ENCODE measurements around the gene EEF2K.

EEF2K gene

DNA sequence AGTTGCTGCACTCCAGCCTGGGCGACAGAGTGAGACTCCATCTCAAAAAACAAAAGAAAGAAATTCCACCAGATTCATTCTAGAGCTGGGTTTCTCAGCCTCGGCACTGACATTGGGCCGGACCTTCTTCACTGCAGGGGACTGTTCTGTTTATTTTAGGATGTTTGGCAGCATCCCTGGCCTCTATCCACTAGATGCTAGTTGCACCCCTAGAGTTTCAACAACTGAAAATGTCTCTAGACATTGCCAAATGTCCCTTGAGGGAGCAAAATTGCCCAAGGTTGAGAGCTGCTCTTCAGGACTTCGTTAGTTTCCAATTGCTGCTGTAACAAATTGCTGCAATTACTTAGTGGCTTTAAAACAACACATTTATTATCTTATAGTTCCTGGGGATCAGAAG lies 7.2 kb downstream of the EEF2K start:
- DNase-seq (ENCODE audit: low read depth), result peak; percentile 75

- no peak for DNase-seq (ENCODE audit: low read depth)
Observed at GRCh38 chr16:22213801-22214200, 7.7 kb downstream of the EEF2K start.

DNA sequence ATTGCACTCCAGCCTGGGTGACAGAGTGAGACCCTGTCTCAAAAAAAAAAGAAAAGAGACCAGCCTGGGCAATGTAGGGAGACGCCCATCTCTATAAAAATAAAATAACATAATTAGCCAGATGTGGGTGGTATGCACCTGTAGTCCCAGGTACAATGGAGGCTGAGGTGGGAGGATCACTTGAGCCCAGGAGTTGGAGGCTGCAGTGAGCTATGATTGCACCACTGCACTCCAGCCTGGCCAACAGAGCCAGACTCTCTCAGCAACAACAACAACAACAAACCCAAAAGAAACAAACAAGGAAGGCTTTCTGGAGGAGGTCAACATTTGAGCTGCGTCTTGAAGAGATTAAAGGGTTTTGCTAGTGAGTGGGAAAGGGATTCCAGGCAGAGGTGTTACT lies 8.3 kb downstream of the EEF2K start:
- no peak for DNase-seq (ENCODE audit: low read depth)

GRCh38 chr16:22214889-22215288 lies 8.8 kb downstream of the EEF2K start:
- no peak for DNase-seq (ENCODE audit: low read depth)

DNA sequence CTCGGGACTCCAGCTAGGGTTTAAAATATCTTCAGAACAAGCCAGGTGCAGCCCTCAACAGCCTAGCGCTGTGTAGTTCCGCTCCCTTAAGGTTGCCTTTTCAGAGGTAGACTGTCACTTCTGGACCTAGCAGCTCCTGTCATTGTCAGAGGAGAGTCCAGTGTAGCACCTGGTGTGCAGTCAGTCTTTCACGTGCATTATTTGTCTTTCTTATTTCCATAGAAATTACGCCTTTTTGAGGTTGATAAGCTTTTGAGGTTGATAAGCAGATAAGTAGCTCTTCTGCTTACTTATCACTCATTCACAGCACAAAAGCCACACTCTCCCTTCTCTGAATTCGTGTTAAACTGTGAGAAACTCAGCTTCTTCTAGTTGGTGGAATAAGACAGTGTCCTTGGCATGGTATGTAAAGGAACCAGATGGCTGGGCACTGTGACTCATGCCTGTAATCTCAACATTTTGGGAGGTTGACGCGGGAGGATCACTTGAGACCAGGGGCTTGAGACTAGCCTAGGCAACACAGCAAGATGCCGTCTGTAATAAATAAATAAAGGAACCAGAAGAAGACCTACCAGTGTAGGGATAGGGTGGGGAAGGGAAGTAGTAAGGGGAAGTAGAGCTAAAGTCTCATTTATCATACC lies 10.2 kb downstream of the EEF2K start:
- peak; percentile 64 for DNase-seq (ENCODE audit: low read depth)

DNA sequence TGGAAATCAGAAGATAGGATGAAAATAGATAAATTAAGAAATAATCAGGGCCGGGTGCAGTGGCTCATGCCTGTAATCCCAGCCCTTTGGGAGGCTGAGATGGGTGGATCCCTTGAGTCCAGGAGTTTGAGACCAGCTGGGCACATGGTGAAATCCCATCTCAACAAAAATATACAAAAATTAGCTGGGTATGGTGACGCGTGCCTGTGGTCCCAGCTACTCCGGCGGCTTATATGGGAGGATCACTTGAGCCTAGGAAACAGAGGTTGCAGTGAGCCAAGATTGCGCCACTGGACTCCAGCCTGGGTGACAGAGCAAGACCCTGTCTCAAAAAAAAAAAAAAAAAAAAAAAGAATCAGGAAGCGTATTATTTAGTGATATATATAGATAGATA lies 10.8 kb downstream of the EEF2K start:
- DNase-seq (ENCODE audit: low read depth), result peak; percentile 81

DNA sequence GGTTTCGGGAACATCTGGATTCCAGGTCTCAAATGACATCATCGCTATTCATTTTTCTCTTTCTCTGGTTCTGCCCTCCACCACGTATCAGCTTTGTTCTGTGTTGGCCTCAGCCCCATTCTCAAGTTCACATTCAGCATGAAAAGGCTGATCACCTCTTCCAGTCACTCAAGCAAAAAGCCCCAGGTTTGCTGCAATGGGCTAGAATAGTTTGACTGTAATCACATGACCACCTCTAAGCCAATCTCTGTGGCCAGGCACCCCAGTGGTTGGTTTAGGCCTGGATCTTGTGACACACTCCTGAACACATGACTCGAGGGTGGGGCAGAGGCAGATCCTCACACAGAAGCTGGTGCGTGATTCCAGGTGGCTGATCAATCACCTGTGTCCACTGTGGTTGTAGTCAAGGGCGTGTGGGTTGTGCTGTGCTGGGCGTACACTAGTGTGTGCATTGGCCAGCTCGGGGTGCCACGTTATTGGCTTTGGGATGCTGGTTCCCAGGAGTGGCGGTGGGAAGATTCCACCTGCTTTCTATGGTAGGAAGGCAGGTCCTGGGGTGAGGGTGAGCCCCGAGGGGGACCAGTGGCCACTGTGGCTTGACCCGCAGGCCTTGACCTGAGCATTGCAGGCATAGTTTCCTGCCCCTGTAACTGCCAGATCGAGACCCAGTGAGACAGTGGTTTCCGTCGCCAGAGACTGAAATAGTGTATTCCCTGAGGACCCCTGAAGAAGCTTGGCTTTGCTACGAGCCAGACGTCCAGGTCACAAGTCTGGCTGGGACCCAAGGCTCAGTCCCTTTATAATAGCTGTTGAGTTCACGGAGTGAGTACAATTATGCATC lies 12.0 kb downstream of the EEF2K start:
- DNase-seq (ENCODE audit: low read depth), result no peak

DNA sequence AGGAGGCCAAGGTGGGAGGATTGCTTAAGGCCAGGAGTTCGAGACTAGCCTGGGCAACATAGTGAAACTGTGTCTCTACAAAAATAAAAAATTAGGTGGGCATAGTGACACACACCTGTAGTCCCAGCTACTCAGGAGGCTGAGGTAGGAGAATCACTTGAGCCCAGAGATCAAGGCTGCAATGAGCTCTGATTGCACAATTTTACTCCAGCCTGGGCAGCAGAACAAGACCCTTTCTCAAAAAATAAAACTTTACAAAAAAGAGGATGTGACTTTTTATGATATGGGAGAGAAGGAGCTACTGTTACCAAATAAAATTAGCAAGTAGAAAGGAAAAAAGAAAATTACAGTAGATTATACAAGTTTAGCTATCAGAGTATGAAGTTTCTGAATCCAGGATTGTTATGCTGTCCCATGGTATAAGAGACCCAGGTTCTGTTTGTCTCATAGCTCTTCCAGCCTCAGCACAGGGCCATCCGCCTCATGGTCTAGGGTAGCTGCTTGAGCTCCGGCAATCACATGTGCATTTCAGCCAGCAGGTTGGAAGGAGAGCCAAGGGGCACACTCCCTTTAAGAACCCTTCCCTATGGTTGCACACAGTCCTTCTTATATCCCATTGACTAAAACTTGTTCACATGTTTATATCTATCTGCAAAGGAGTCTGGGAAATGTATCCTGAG lies 13.5 kb downstream of the EEF2K start:
- no peak for DNase-seq (ENCODE audit: low read depth)

DNA sequence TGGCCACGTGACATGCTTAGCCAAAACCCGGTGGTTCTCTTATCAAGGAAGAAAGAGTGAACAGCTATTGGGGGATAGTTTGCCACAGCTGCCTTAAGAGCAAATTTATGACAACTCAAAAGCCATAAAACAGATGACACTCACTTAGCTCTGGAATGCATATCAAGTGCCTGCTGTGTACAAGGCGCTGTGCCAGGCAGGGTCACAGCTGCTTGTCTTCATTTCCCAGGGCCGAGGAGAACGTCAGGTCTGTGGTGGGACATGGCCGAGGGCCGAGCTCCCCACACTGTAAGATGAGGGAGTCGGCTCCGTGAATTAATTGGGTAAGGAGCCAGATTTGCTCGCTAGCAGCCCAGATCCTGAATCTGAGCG lies 14.0 kb downstream of the EEF2K start:
- no peak for DNase-seq (ENCODE audit: low read depth)

- DNase-seq (ENCODE audit: low read depth), result peak; percentile 60
Observed at GRCh38 chr16:22220714-22221113, 14.6 kb downstream of the EEF2K start.

- no peak for DNase-seq (ENCODE audit: low read depth)
Observed at GRCh38 chr16:22222006-22222405, 15.9 kb downstream of the EEF2K start.

DNA sequence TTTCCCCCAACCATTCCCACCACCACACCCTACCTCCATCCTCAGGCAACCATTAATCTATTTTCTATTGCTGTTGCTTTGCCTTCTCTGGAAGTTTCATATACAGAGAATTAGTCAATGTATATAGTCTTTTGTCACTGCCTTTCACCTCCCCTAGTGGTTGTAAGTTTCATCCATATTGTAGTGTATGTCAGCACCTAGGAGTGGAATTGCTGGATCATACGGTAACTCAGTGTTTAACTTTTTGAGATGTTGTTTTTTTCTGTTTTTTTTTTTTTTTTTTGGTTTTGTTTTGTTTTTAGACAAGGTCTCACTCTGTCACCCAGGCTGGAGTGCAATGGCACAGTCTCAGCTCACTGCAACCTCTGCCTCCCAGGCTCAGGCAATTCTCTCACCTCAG lies 16.9 kb downstream of the EEF2K start:
- DNase-seq (ENCODE audit: low read depth), result no peak

DNA sequence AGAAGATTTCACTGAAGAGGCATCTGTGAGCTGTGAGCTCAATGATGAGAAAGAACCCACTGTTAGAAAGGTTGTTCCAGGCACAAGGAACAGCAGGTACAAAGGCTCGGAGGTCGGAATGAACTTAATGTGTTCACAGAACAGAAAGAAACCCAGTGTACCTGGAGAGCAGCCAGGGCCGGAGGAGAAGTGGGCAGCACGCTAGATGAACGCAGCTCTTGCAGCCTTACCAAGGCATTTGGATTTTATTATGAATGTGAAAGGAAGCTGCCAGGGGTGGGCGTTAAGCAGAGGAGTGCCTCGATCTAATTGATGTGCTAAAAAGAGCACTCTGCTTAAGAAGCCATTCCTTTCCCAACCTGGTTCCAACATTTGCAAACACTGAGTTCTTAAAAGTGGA lies 19.0 kb downstream of the EEF2K start:
- peak; percentile 54 for DNase-seq (ENCODE audit: low read depth)

- no peak for DNase-seq (ENCODE audit: low read depth)
Observed at GRCh38 chr16:22229889-22230288, 23.8 kb downstream of the EEF2K start.

GRCh38 chr16:22232277-22233036 lies 26.4 kb downstream of the EEF2K start:
- DNase-seq (ENCODE audit: low read depth), result no peak

GRCh38 chr16:22233037-22233372 lies 26.9 kb downstream of the EEF2K start:
- no peak for DNase-seq (ENCODE audit: low read depth)

DNA sequence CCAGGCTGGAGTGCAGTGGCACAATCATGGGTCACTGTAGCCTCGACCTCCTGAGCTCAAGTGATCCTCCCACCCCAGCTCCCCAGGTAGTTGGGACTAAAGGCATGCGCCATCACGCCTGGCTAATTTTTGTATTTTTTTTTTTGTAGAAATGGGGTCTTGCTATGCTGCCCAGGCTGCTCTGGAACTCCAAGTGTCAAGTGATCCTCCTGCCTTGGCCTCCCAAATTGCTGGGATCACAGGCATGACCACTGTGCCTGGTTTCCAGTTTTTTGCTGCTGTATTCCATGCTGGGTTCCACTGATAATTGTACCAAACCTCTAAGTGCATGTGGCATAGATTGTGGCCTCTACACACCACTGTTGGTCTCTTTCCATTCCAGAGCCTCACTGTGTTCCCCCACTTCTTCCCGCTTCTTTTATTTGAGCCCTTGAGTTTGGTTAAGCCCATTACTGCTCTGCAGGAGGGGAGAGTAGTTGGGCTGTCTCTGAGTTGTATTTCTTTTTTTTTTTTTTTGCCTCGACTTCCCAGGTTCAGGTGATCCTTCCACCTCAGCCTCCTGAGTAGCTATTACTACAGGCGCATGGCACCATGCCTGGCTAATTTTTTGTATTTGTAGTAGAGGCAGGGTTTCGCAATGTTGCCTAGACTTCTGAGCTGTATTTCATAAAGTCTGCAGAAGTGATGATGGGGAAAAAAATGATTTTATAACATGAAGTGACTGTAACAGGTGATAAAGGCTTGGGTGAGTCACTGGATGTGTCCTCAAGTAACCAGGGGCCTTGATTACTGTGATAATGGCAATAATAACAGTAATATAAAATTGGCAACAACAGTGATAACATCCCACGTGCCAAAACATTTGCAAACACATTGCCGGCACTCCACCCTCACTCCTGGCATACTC lies 30.0 kb downstream of the EEF2K start:
- DNase-seq (ENCODE audit: low read depth), result peak; percentile 21

- no peak for DNase-seq (ENCODE audit: low read depth)
Observed at GRCh38 chr16:22239131-22239805, 33.2 kb downstream of the EEF2K start.

GRCh38 chr16:22240023-22240710 lies 34.1 kb downstream of the EEF2K start:
- peak; percentile 86 for DNase-seq (ENCODE audit: low read depth)

- peak; percentile 16 for DNase-seq (ENCODE audit: low read depth)
Observed at GRCh38 chr16:22250522-22250921, 44.4 kb downstream of the EEF2K start.

All from fibroblast of gingiva (primary cell).